AG04450 (cell line): ENCODE measurements around the gene VDR. TPM values are rescaled to one million over a fixed set of nuclear protein-coding genes. Genes with fewer than 3 reads are reported as not detected.

Experiments used
- CTCF ChIA-PET: fragments of 300-600, 350-600 bp; formaldehyde crosslinking; extraction: SDS; loops from one replicate; lab custom pipeline; 2022; ENCODE audit warnings: antibody characterized with exemption, inconsistent platforms; lab: Charles Lee
- POLR2A ChIA-PET: fragments of 350-600 bp; formaldehyde crosslinking; extraction: SDS; loops from one replicate; lab custom pipeline; 2021; ENCODE audit warnings: antibody characterized with exemption, inconsistent platforms; lab: Yijun Ruan, JAX
- DNase-seq: peaks from one replicate; pipeline ENCODE4 v3.0.0-alpha.2; 2011; ENCODE audit warnings: low read depth, low spot score
- H3K27ac ChIP-seq: one replicate; pipeline ENCODE4 v1.5.1; 2012; ENCODE audit warnings: low read depth, low read length, control low read depth
- H3K27me3 ChIP-seq: one replicate; pipeline ENCODE4 v1.6.0; 2012; ENCODE audit warnings: low read length; ENCODE audit not compliant: control insufficient read depth, insufficient read depth
- H3K4me3 ChIP-seq: 2 replicates; pipeline ENCODE4 v1.5.1; 2011; ENCODE audit warnings: mild to moderate bottlenecking, low read depth, low read length, control low read depth
- H3K9me3 ChIP-seq: 2 replicates; pipeline ENCODE4 v1.5.1; 2012; ENCODE audit warnings: low read length; ENCODE audit not compliant: control insufficient read depth, insufficient read depth
- polyA plus RNA-seq: library from polyadenylated mRNA; depleted of rRNA; stranded (reverse); fragments of >200 nt; gene quantifications from 2 replicates; pipeline ENCODE4 v1.2.3, GENCODE V29; 2011
- TF ChIP-seq, protein P1 (sequence below): IDR thresholded peaks from 2 replicates; pipeline ENCODE4 v1.5.1; 2011; ENCODE audit warnings: low read depth, low read length, control low read depth, inconsistent platforms

Gene VDR
- polyA plus RNA-seq, 1 experiment = 11.9 TPM

DNA sequence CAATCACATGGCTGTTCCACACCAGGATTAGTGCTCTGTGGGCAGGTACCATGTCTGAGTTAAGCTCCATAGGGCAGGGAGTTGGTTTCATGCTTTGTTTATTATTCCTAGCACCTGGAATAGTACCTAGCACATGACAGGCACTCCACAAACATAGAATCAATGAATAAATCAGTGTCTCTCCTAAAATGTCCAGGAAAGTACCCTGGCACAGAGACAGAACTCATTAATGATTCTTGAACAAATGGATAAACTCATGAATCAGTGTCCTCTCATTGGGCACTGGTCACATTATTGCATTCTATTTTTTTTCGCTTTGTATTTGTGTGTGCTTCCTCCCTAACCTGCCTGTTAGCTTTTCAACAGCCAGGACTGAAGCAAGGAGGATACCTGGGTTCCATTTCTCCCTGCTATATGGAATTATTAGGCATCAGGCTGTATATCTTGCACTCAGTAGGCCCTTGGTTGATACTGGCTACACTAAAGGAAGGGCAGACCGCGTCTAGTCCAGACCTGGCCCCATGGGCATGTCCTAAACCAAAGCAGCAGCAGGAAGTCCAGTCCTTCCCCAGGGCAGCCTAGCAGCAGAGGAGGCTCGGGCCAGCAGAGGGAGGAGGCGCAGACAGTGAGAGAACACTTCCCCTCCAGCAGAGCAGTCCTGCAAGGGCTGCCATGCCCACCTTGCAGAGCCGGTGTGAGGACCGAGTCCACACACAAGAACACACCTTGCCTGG is 103.5 kb downstream of the VDR start:
- H3K27me3 ChIP-seq = no peaks in the 10 kb centered on the region
- no peaks in the 10 kb centered on the region for H3K9me3 ChIP-seq
- no peak overlapping the region for H3K27ac ChIP-seq
- no peak for DNase-seq
- no peak overlapping the region for H3K4me3 ChIP-seq
- POLR2A ChIA-PET = interaction anchor here (0.6 kb wide), 1 partner anchor 173 kb away, joined by 3 read pairs; no protein-coding TSS in a partner anchor
- TF ChIP-seq, protein P1, sequence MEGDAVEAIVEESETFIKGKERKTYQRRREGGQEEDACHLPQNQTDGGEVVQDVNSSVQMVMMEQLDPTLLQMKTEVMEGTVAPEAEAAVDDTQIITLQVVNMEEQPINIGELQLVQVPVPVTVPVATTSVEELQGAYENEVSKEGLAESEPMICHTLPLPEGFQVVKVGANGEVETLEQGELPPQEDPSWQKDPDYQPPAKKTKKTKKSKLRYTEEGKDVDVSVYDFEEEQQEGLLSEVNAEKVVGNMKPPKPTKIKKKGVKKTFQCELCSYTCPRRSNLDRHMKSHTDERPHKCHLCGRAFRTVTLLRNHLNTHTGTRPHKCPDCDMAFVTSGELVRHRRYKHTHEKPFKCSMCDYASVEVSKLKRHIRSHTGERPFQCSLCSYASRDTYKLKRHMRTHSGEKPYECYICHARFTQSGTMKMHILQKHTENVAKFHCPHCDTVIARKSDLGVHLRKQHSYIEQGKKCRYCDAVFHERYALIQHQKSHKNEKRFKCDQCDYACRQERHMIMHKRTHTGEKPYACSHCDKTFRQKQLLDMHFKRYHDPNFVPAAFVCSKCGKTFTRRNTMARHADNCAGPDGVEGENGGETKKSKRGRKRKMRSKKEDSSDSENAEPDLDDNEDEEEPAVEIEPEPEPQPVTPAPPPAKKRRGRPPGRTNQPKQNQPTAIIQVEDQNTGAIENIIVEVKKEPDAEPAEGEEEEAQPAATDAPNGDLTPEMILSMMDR = peak; percentile 27
- CTCF ChIA-PET = interaction anchor here (0.9 to 7.3 kb wide), 6 partner anchors 8 to 162 kb away, joined by 3 to 69 read pairs (median 4); partner anchors contain the start of gene TMEM106C

DNA sequence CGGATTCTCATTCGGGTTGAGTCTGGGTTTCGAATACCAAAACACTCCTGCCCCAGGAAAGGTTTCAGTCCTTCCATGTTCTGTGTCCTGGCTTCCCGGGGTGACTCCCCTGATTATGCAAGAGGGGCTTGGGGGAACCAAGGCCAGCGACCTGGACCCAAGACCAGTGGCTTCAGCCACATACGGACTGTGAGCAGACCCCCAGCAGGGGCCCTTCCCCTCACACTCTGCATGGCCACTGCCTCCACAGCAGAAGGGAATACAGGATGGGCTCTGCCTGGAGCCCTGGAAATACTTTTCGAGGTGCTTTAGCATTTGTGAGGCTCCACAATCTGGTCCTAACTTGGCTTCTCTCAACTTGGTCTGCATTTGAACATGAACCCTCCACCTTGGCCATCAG is 104.2 kb downstream of the VDR start:
- H3K27ac ChIP-seq = peak overlapping the region; percentile 2
- H3K27me3 ChIP-seq = no peaks in the 10 kb centered on the region
- ChIA-PET CTCF (interaction anchor here (1.7 to 7.3 kb wide), 2 partner anchors 38 to 149 kb away, joined by 4 to 69 read pairs; no protein-coding TSS in a partner anchor), POLR2A (no interaction called here)
- DNase-seq = no peak
- TF ChIP-seq, protein P1 = no peak
- H3K9me3 ChIP-seq = no peaks in the 10 kb centered on the region; the same call in 1 of the 2 replicates
- H3K4me3 ChIP-seq = no peak overlapping the region

DNA sequence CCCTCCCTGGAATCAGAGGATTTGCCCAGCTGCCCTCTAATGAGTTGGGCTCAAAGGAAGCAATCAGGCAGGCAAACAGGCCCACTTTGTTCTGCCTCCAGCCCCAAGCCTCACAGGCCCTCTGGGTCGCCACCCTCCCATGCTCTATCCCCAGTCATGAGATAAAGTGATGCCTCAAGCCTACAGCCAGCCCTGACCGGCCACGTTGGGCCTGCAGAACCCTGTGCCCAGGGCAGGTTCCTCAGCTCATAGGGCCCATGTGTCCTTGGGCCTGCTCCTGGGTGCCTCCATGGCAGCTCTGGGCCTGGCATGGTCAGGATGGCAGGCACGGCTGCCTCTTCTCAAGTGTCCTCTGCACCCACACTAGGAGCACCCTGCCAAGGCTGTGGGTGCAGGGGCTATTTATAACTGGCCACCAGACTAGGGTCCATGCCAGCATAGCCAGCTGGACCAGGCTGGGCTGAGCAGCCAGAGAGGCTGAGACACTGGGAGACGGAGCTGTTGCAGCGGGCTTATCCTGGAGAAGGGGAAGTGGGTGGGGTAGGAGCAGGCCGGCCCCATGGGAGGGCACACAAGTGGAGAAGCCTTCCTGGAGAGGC is 105.3 kb downstream of the VDR start:
- CTCF ChIA-PET = interaction anchor here (1.0 to 7.3 kb wide), 2 partner anchors 31 to 39 kb away, joined by 3 to 69 read pairs; no protein-coding TSS in a partner anchor
- H3K27ac ChIP-seq = no peak overlapping the region
- TF ChIP-seq, protein P1 = no peak
- no peaks in the 10 kb centered on the region; the same call in 1 of the 2 replicates for H3K9me3 ChIP-seq
- no peak overlapping the region for H3K4me3 ChIP-seq
- POLR2A ChIA-PET = interaction anchor here (0.6 kb wide), 1 partner anchor 72 kb away, joined by 6 read pairs; no protein-coding TSS in a partner anchor
- H3K27me3 ChIP-seq = no peaks in the 10 kb centered on the region
- no peak for DNase-seq

DNA sequence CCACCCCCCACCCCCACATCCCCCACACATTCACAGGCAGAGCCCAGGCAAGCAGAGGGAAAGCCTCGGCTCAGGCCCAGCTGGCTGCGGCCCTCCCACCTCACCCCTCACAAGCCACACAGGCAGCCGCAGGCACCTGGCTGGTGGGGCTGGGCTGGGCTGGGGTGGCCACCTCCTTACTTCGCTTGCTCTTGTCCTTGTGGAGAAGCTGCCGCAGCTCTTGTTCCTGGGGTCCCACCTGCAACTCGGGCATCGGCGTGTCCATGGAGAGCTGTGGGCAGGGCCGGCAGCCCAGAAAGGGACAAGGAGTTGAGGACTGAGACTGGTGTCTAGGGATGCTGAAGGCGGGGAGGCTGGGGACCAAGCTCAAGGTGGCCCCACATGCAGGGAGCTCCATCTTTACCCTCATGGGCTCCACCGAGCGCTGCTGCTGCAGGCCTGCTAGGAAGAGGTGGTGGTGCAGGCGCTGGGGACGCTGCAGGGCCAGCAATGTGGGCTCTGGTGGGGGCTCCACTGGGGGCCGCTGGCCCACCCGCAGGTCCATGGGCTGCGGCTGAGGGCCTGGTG is 106.3 kb downstream of the VDR start:
- H3K4me3 ChIP-seq = no peak overlapping the region
- TF ChIP-seq, protein P1 = no peak
- DNase-seq = no peak
- no peaks in the 10 kb centered on the region; the same call in 1 of the 2 replicates for H3K9me3 ChIP-seq
- ChIA-PET CTCF (interaction anchor here (0.6 to 7.3 kb wide), 2 partner anchors 40 to 55 kb away, joined by 5 to 69 read pairs; no protein-coding TSS in a partner anchor), POLR2A (no interaction called here)
- H3K27ac ChIP-seq = no peak overlapping the region
- no peaks in the 10 kb centered on the region for H3K27me3 ChIP-seq
